DMS 273 (cell line): ENCODE measurements around the gene ADAMTSL1.
"Not testable (repeated sequence)": the region's sequence is repeated elsewhere in the genome, so short reads cannot be mapped to it uniquely, and the experiment has no call there.

Experiments
- DNase-seq: peaks from one replicate; lab custom pipeline; 2025; ENCODE audit not compliant: unreplicated experiment; lab: John Stamatoyannopoulos, UW

The ADAMTSL1 gene

GRCh38 chr9:18847576-18848275 is 373.8 kb downstream of the ADAMTSL1 start:
- no peak for DNase-seq

- DNase-seq: no peak
Observed at GRCh38 chr9:18848657-18849056, 374.7 kb downstream of the ADAMTSL1 start.

- DNase-seq: no peak
Observed at GRCh38 chr9:18849270-18849669, 375.3 kb downstream of the ADAMTSL1 start.

- no peak for DNase-seq
Observed at GRCh38 chr9:18849890-18850677, 376.1 kb downstream of the ADAMTSL1 start.

- no peak for DNase-seq
Observed at GRCh38 chr9:18851069-18851795, 377.3 kb downstream of the ADAMTSL1 start.

GRCh38 chr9:18855656-18856055 is 381.7 kb downstream of the ADAMTSL1 start:
- DNase-seq: no peak

GRCh38 chr9:18857334-18857733 is 383.4 kb downstream of the ADAMTSL1 start:
- DNase-seq: no peak

GRCh38 chr9:18857769-18858168 is 383.8 kb downstream of the ADAMTSL1 start:
- DNase-seq: no peak

- no peak for DNase-seq
Observed at GRCh38 chr9:18861609-18862544, 387.9 kb downstream of the ADAMTSL1 start.

- no peak for DNase-seq
Observed at GRCh38 chr9:18863791-18864190, 389.8 kb downstream of the ADAMTSL1 start.

- no peak for DNase-seq
Observed at GRCh38 chr9:18864516-18864915, 390.6 kb downstream of the ADAMTSL1 start.

- DNase-seq: no peak
Observed at GRCh38 chr9:18865542-18865941, 391.6 kb downstream of the ADAMTSL1 start.

- no peak for DNase-seq
Observed at GRCh38 chr9:18866121-18866831, 392.3 kb downstream of the ADAMTSL1 start.

- no peak for DNase-seq
Observed at GRCh38 chr9:18869725-18870124, 395.8 kb downstream of the ADAMTSL1 start.

- DNase-seq: no peak
Observed at GRCh38 chr9:18874069-18874468, 400.1 kb downstream of the ADAMTSL1 start.

- not testable (repeated sequence) for DNase-seq
Observed at GRCh38 chr9:18874990-18875389, 401.0 kb downstream of the ADAMTSL1 start.

GRCh38 chr9:18877984-18878383 is 404.0 kb downstream of the ADAMTSL1 start:
- no peak for DNase-seq

GRCh38 chr9:18881758-18882157 is 407.8 kb downstream of the ADAMTSL1 start:
- no peak for DNase-seq

- no peak for DNase-seq
Observed at GRCh38 chr9:18887546-18887945, 413.6 kb downstream of the ADAMTSL1 start.

GRCh38 chr9:18888290-18888689 is 414.3 kb downstream of the ADAMTSL1 start:
- DNase-seq: no peak
